Measurements from ENCODE around the gene OVOL3.

OVOL3 gene

GRCh38 chr19:36153126-36153525, 42.2 kb downstream of the OVOL3 start:
- TF ChIP-seq CTCF (IDR thresholded peaks at IDR 0.05; ENCODE audit: low read depth, low read length) = no peak
- no peak for DNase-seq (ENCODE audit: extremely low read depth, low read depth)

- no peak for DNase-seq (ENCODE audit: extremely low read depth, low read depth)
- TF ChIP-seq CTCF (IDR thresholded peaks at IDR 0.05; ENCODE audit: low read depth, low read length) = no peak
Observed at GRCh38 chr19:36160821-36161596, 50.1 kb downstream of the OVOL3 start.

All from AG09319 (cell line).